K562 (cell line): Measurements from ENCODE around the gene CSDE1. TPM values are rescaled to one million over a fixed set of nuclear protein-coding genes. Genes with fewer than 3 reads are reported as not detected.
"Not testable (repeated sequence)": the region's sequence is repeated elsewhere in the genome, so short reads cannot be mapped to it uniquely, and the experiment has no call there.

Source experiments
- ATAC-seq: fragments of 200-7000 bp; cut with Tn5 transposase; 3 replicates; pipeline ENCODE4 v1.9.1; 2020; ENCODE audit warnings: moderate library complexity
- BruUV-seq: library from RNA; stranded (reverse); fragments of 400-500 nt; replicated peaks from 2 replicates; lab custom pipeline; 2021; lab: Mats Ljungman, UMichigan
- CTCF ChIA-PET: fragments of 300-600 bp; formaldehyde crosslinking; extraction: SDS; loops from one replicate; lab custom pipeline; 2021; ENCODE audit warnings: low intra/inter-chr PET ratio; lab: Yijun Ruan, JAX
- POLR2A ChIA-PET: fragments of 300-600, 350-650 bp; sonication (Branson Sonifier 250); formaldehyde crosslinking; extraction: SDS; loops from one replicate; lab custom pipeline; 2021; ENCODE audit warnings: antibody characterized with exemption, inconsistent platforms; lab: Yijun Ruan, JAX
- DNase-seq, 4 experiments: peaks; one replicate each; pipeline versions ENCODE4 v3.0.0 to v3.0.0-alpha.2; 2011 to 2018; ENCODE audit warnings: low spot score in 3 of 4, mixed read lengths in 3 of 4; ENCODE audit errors: extremely low read depth in 1 of 4
- FAIRE-seq: peaks from 2 replicates; lab custom pipeline; 2011; peaks lifted over from hg19 to GRCh38; lab: Jason Lieb, UNC
- H2AFZ ChIP-seq: 2 replicates; pipeline ENCODE4 v1.6.0; 2011; ENCODE audit warnings: low read depth, low read length, control low read depth, inconsistent platforms
- H3K27ac ChIP-seq: fragments of 200-600 bp; 3 replicates; pipeline ENCODE4 v1.8.0; 2011; ENCODE audit warnings: low read depth, mild to moderate bottlenecking, control low read depth, inconsistent platforms, low read length, moderate library complexity, mixed read lengths; ENCODE audit errors: extremely low read depth
- H3K27me3 ChIP-seq, 2 experiments: fragments of 300-600 bp in 1 of 2; 2 replicates in 1 of 2; 3 replicates in 1 of 2; pipeline versions ENCODE4 v1.6.0 to v1.8.0; 2011; ENCODE audit warnings: inconsistent platforms in 2 of 2, low read length in 2 of 2, mild to moderate bottlenecking in 1 of 2, mixed read lengths in 1 of 2, moderate library complexity in 1 of 2; ENCODE audit not compliant: control insufficient read depth in 2 of 2, insufficient read depth in 2 of 2
- H3K36me3 ChIP-seq: fragments of 300-600 bp; 3 replicates; pipeline ENCODE4 v1.8.0; 2011; ENCODE audit warnings: mild to moderate bottlenecking, low read length, inconsistent platforms; ENCODE audit not compliant: control insufficient read depth, insufficient read depth
- H3K4me1 ChIP-seq, 2 experiments: fragments of 200-600 bp in 1 of 2; replicated peaks in 1 of 2; 2 replicates in 1 of 2; 3 replicates in 1 of 2; pipeline versions ENCODE4 v1.5.1 to v1.8.0; 2011; ENCODE audit warnings: inconsistent platforms in 2 of 2, low read length in 2 of 2, mild to moderate bottlenecking in 1 of 2, mixed read lengths in 1 of 2, moderate library complexity in 1 of 2; ENCODE audit not compliant: control insufficient read depth in 2 of 2, insufficient read depth in 2 of 2
- H3K4me2 ChIP-seq: 2 replicates; pipeline ENCODE4 v1.6.1; 2011; ENCODE audit warnings: low read length, control low read depth, inconsistent platforms, mixed read lengths; ENCODE audit not compliant: insufficient read depth
- H3K4me3 ChIP-seq: fragments of 200-600 bp; sonication (generic), shearing (Covaris generic); 2 replicates; pipeline ENCODE4 v1.5.1; 2016; ENCODE audit warnings: control low read depth, inconsistent platforms
- H3K79me2 ChIP-seq: fragments of 200-600 bp; 3 replicates; pipeline ENCODE4 v1.8.0; 2011; ENCODE audit warnings: low read length, inconsistent platforms; ENCODE audit not compliant: control insufficient read depth, insufficient read depth
- H3K9ac ChIP-seq, 2 experiments: 2 replicates each; pipeline versions ENCODE4 v1.6.0 to v1.6.1; 2011; ENCODE audit warnings: low read depth in 2 of 2, low read length in 2 of 2, control low read depth in 1 of 2, inconsistent platforms in 1 of 2, mild to moderate bottlenecking in 1 of 2, mixed read lengths in 1 of 2; ENCODE audit not compliant: insufficient read depth in 1 of 2
- H3K9me1 ChIP-seq: one replicate; pipeline ENCODE4 v1.6.0; 2011; ENCODE audit warnings: inconsistent platforms, mild to moderate bottlenecking, low read length, moderate library complexity; ENCODE audit not compliant: control insufficient read depth, insufficient read depth
- H3K9me3 ChIP-seq: replicated peaks from 2 replicates; pipeline ENCODE4 v1.5.1; 2011; ENCODE audit warnings: low read depth, low read length, inconsistent platforms; ENCODE audit not compliant: control insufficient read depth, insufficient read depth
- H4K20me1 ChIP-seq: replicated peaks from 2 replicates; pipeline ENCODE4 v1.6.1; 2011; ENCODE audit warnings: low read length, inconsistent platforms, mixed read lengths; ENCODE audit not compliant: control insufficient read depth, insufficient read depth
- ARID4B ChIP-seq: sonication (generic); formaldehyde crosslinking; IDR thresholded peaks from 2 replicates; pipeline ENCODE4 v1.8.0; 2022; ENCODE audit warnings: mild to moderate bottlenecking, missing genetic modification reagents
- BCOR ChIP-seq: fragments of 450-650 bp; IDR thresholded peaks from 2 replicates; pipeline ENCODE4 v1.6.1; 2016
- SMARCA5 ChIP-seq: fragments of 450-650 bp; IDR thresholded peaks from 2 replicates; pipeline ENCODE4 v1.6.1; 2016
- SPI1 ChIP-seq: IDR thresholded peaks from 2 replicates; pipeline ENCODE4 v1.6.1; 2011; ENCODE audit warnings: low read depth, low read length, control low read depth, borderline replicate concordance
- SRF ChIP-seq, 2 experiments: fragments of 250-450, 450-650 bp in 1 of 2; sonication (Bioruptor Pico) in 1 of 2; sonication (generic) in 1 of 2; formaldehyde crosslinking; IDR thresholded peaks; 2 replicates each; pipeline versions ENCODE4 v1.5.0 to v1.5.1; 2020 to 2022; ENCODE audit warnings: mild to moderate bottlenecking in 1 of 2, missing genetic modification reagents in 1 of 2
- ZNF449 ChIP-seq: fragments of 250-450 bp; sonication (Bioruptor Pico); IDR thresholded peaks from 2 replicates; pipeline ENCODE4 v1.8.0; 2022; ENCODE audit warnings: moderate library complexity, mild to moderate bottlenecking, inconsistent platforms
- ZNF740 ChIP-seq, 3 experiments: fragments of 200-800 bp in 1 of 3; sonication (Bioruptor generic) in 1 of 3; sonication (generic) in 1 of 3; formaldehyde crosslinking in 1 of 3; IDR thresholded peaks; 2 replicates each; pipeline versions ENCODE4 v1.6.1 to v1.8.0; 2016 to 2022; ENCODE audit warnings: mild to moderate bottlenecking in 2 of 3, missing compliant biosample characterization in 2 of 3, missing genetic modification characterization in 2 of 3, missing genetic modification reagents in 1 of 3
- WGBS: fragments of 100-300 bp; shearing (Covaris generic); methylation state at CpG from one replicate; pipeline ENCODE4 v1.1.6; 2016; ENCODE audit warnings: low coverage, mixed read lengths; ENCODE audit not compliant: insufficient coverage; ENCODE audit errors: missing lambda C conversion rate; 5-methylcytosine and 5-hydroxymethylcytosine counted together
- in situ Hi-C: fragments of 300-500 bp; cut with MboI; formaldehyde crosslinking; loops from 4 replicates; pipeline ENCODE4 v1.15.0; 2018; ENCODE audit warnings: inconsistent platforms, mixed read lengths
- intact Hi-C: fragments of 100-400 bp; cut with micrococcal nuclease; formaldehyde crosslinking; loops from 2 replicates; pipeline ENCODE4 v1.14.2; 2022
- polyA plus RNA-seq, 8 experiments: library from polyadenylated mRNA; depleted of rRNA in 4 of 8; stranded (reverse) in 5 of 8; unstranded in 3 of 8; fragments of >200 nt; fragmentation: Nextera tagmentation in 2 of 8; fragmentation: Illumina TruSeq in 1 of 8; extraction: Ambion mirVana in 2 of 8; extraction: Trizol in 1 of 8; gene quantifications; 2 replicates each; pipeline versions ENCODE4 v1.2.1 to v1.2.3, GENCODE V29; 2011 to 2014; ENCODE audit warnings: inconsistent platforms in 1 of 8, missing spikeins in 1 of 8
- total RNA-seq, 7 experiments: library from RNA; depleted of rRNA in 6 of 7; stranded (reverse); fragments of >200 nt in 6 of 7; fragmentation: Illumina TruSeq in 2 of 7; extraction: Trizol in 2 of 7; gene quantifications; 2 replicates each; pipeline versions ENCODE4 v1.2.1 to v1.2.3, GENCODE V29; 2011 to 2021; ENCODE audit warnings: low replicate concordance in 1 of 7

Gene CSDE1
- total and polyA plus RNA-seq, 9 of the 15 experiments (the other 6 are each of a cell fraction or from before 2014, with no cell fraction given), result 174 to 538 (median 403) TPM

- H4K20me1 ChIP-seq, H3K4me3 ChIP-seq, H3K9ac ChIP-seq, H3K27ac ChIP-seq, in situ Hi-C loops, DNase-seq, H3K9me3 ChIP-seq, intact Hi-C loops, H3K4me2 ChIP-seq, POLR2A ChIA-PET, H3K9me1 ChIP-seq, ATAC-seq, BruUV-seq, FAIRE-seq, CTCF ChIA-PET, H3K27me3 ChIP-seq, H2AFZ ChIP-seq, H3K4me1 ChIP-seq: not testable (repeated sequence)
- WGBS, result 100% methylated on average over 2 of the region's 4 CpGs
- TF ChIP-seq BCOR, result peak; percentile 57; the same call in 1 of the 2 replicates
- 0 out of 2 replicates have a peak, but pooled peaks have one; percentile 33 for TF ChIP-seq SMARCA5
- Histone ChIP-seq H3K79me2 (peaks cover 27% of the 10 kb centered on the region), H3K36me3 (peaks cover 63% of the 10 kb centered on the region)
Measured at GRCh38 chr1:114776726-114777125, 18.9 kb upstream of the CSDE1 start.

- Histone ChIP-seq H3K4me2 (no peak overlapping the region), H3K27me3 (no peaks in the 10 kb centered on the region), H3K9ac (no peak overlapping the region), H4K20me1 (no peaks in the 10 kb centered on the region), H2AFZ (no peak overlapping the region), H3K4me3 (no peak overlapping the region), H3K36me3 (peaks cover 57% of the 10 kb centered on the region), H3K79me2 (no peaks in the 10 kb centered on the region), H3K4me1 (no peaks in the 10 kb centered on the region), H3K27ac (no peak overlapping the region), H3K9me1 (no peaks in the 10 kb centered on the region), H3K9me3 (no peaks in the 10 kb centered on the region)
- no peak for ATAC-seq
- FAIRE-seq, result no peak
- intact Hi-C loops (no loop called here), in situ Hi-C loops (no loop called here)
- CTCF ChIA-PET, result no interaction called here
- WGBS, result 77% methylated on average over 1 of the region's 1 CpG
- no peak for DNase-seq
- BruUV-seq, result no TSS peak
- POLR2A ChIA-PET, result interaction anchor here (0.5 to 2.2 kb wide), 4 partner anchors 8 to 188 kb away, joined by 3 to 9 read pairs (median 4); partner anchors contain the start of genes CSDE1 and SIKE1
- TF ChIP-seq ARID4B (no peak), ZNF449 (0 out of 2 replicates have a peak, but pooled peaks have one; percentile 13), SPI1 (peak; percentile 70; the same call in 1 of the 2 replicates), ZNF740 (CRISPR knock-in tag; IDR thresholded peaks at IDR 0.05) (no peak), ZNF740 (tag; IDR thresholded peaks at IDR 0.05) (no peak), SRF (CRISPR knock-in tag; IDR thresholded peaks at IDR 0.05) (no peak)
Measured at GRCh38 chr1:114771992-114772391, 14.2 kb upstream of the CSDE1 start.
